NCI-H460 (cell line): Measurements from ENCODE around the gene DPYD. TPM values are rescaled to one million over a fixed set of nuclear protein-coding genes. Genes with fewer than 3 reads are reported as not detected.

ENCODE experiments used
- DNase-seq: peaks from one replicate; pipeline ENCODE4 v3.0.0-alpha.2; 2016; ENCODE audit warnings: low read depth; ENCODE audit errors: extremely low read depth
- total RNA-seq: library from RNA; depleted of rRNA; stranded (reverse); fragments of >200 nt; shearing (Covaris generic); gene quantifications from 2 replicates; pipeline ENCODE4 v1.2.3, GENCODE V29; 2014

The DPYD gene
- total RNA-seq, 1 experiment from 2014 or later = 7.9 TPM

- no peak for DNase-seq
These were observed 589.7 kb downstream of the DPYD start for GRCh38 chr1:97331165-97331564.

DNA sequence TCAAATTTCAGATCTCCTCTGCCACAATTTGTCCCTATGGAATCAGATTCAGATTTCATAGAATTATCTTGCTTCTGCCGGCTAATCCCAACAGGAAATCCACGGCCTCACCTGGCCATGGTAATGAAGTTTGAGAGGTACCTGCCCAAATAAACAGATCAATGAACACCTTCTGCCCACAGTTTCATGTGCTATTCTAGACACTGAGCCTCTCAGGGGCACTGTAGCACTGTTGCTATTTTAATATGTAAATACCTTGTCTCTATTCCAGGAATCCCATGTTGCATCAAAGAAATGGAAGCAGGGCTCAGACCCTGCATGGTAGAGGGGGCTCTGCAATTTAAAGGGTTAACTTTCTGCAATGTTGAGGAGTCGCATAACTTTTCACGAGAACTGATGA lies 606.1 kb downstream of the DPYD start:
- DNase-seq = no peak

DNA sequence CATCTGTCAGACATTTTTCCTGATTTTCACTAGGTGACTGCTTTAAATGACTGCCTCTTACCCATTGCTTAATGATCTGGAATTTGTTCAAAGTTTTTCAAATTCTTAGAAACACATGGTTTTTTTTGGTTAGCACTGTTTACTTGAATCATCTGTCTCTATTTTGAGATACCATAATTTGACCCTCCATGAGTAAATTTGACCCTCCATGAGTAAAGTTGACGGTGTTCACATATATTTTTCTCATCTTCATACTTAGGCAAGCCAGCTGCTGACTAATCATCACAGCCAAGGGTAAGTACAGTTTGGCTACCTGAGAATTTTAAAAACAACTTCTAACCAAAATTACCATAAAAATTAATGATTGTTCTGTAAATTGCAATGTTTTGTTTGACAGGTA lies 612.7 kb downstream of the DPYD start:
- no peak for DNase-seq

DNA sequence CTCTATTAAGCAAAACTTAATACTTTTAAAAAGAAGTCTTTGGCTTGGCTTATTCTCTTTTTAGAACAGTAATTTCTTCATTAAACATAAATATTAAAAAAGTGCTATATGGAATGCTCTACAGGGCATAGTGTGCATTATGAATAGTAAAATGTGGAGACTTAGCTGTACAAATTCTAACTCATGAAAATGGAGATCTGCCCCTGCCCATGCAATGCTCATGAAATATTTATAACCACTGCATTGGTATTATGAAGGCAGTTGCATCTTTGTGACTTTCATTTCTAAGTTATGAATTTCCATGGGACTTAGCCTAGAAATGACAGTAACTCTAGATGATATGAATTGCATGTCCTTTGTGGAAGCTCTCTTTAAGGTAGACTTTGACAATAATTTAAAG lies 613.3 kb downstream of the DPYD start:
- DNase-seq = no peak

GRCh38 chr1:97307151-97307550 lies 613.7 kb downstream of the DPYD start:
- DNase-seq = no peak

DNA sequence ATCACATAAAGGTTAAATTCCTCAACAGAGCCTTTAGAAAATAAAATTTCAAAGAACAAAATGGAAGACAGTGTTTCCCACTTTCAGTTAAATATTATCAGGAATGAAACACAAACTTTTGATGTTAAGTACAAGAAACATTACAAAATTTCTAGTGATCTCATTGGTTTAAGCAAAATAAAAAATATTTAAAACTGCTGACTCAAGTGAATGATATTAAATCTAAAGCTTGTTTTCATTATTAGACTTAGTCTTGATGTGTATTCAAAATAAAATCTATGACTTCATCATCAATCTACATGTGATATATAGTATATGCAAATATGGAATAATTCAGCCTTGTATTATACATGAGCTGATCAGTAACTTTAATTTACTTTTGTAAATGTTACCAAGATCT lies 614.3 kb downstream of the DPYD start:
- no peak for DNase-seq

DNA sequence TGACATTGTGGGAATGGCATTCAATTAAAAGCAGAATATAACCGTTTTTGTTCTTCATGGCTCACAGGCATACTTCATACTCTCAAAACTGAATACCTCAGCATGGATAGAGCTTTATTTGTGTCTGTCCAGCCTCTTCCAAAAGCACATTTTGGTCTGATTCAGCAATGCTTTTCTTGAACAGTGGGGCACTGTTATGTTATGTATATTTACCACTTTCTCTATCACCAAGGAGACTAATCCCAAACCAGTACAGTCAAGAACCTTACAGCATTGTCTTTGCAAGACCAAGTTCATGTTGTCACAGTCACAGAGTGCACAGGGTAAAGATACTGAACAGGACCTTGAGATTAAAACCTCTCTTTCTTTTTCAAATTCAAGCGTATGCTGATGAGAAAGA lies 616.5 kb downstream of the DPYD start:
- no peak for DNase-seq

DNA sequence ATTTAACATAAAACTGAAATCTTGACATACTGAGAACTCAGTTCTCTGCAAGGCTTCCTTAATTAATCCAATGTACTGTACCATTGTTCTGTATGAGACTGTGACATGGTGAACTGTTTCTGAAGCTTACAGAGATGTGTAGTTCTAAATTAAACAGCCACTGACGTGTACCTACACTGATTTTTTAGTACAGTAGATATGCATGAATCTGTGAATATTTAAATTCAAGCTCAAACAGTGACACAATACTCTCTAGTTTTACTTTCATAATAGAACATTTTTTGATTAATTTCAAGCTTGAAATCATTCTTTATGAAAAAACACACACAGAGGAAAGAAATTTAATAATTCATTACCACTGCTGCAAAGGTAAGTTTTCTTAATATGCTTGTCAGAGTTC lies 621.9 kb downstream of the DPYD start:
- no peak for DNase-seq

DNA sequence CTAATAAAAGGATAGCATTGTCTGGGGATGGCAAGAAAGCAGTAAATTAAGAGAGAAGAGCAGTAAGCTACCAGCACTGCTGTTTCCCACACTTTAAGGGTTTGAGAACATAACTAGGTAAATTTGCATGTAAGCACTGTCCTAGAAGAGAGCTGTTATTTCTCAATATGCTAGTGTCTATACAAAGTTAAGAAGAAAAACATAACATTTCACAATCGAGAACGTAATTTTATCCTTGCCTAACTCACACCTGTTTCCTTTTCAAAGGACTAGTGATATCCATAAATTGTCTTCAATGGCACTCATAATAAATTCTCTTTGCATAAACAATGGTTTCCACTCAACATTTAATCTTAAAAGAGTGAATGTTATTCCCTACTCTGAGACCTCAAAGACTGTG lies 623.2 kb downstream of the DPYD start:
- DNase-seq = no peak

- DNase-seq = no peak
These were observed 638.9 kb downstream of the DPYD start for GRCh38 chr1:97281962-97282361.

- peak; percentile 16 for DNase-seq
These were observed 642.8 kb downstream of the DPYD start for GRCh38 chr1:97277891-97278654.

GRCh38 chr1:97271916-97272788 lies 648.7 kb downstream of the DPYD start:
- DNase-seq = no peak

- no peak for DNase-seq
These were observed 650.1 kb downstream of the DPYD start for GRCh38 chr1:97270508-97271307.

- DNase-seq = no peak
These were observed 655.2 kb downstream of the DPYD start for GRCh38 chr1:97265630-97266029.

- no peak for DNase-seq
These were observed 658.0 kb downstream of the DPYD start for GRCh38 chr1:97262842-97263241.

GRCh38 chr1:97258597-97258996 lies 662.2 kb downstream of the DPYD start:
- DNase-seq = no peak

DNA sequence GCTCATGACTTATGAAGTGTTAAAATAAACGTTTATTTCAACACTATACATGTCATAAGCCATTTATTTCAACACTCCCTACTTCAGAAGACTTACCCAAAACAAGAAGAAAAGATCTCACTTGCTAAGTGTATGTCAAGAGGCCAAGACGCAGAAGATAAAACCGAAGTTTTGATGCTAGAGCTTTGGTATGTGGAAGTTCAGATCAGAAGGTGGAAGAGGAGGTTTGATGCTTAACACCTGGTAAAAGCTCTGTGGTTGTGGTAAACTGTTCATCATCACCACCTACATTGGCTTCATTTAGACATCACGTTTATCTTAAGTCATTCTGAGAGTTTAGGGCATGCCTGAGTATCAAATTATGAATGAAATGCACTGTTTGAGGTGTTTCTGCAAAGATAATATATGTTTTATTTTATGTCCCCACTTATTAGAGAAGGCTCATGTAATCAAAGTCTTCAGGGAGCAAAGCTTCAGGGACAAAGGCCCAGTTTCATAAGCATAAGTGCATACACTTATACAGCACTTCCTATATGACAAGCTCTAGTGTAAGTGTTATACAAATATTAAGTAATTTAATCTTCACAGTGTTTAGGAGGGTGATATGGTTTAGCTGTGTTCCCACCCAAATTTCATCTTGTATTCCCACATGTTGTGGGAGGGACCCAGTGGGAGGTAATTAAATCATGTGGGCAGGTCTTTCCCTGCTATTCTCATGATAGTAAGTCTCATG lies 665.9 kb downstream of the DPYD start:
- no peak for DNase-seq

DNA sequence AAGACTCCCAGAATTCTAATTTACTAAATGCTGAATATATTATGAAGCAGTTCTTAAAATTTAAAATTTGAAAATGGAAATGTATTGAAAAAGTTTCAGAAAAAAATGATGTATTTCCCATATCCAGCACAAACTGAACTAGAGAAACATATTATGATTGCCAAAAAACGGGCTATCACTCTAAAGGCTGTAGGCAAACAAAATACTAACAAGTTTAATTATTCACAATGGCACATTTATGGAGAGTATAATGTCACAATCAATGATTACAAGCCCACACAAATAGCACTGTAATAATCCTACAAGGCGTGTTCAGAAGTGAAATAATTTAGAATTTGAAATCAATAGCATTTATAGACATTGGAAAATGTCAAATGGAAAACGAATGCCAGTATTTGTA lies 667.9 kb downstream of the DPYD start:
- no peak for DNase-seq

GRCh38 chr1:97252076-97252475 lies 668.8 kb downstream of the DPYD start:
- DNase-seq = no peak

GRCh38 chr1:97247196-97247595 lies 673.6 kb downstream of the DPYD start:
- DNase-seq = no peak

DNA sequence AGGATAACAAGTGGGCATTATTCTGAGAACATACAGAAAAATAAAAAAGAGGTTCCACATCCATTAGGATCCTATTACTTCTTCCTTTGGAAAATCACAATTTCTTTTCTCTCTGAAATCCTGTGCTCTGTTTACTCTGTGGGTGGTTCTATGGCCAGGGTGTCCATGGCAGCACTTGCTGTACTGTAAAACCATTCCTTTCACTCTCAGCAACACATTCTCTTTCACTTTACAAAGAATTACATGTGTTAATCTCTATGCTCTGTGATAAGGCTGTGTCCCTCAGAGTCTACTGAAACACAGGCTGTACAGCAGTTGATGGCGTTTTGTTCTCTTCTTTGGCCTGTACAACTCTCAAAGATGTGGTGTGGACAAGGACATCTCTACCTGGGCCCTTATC lies 675.2 kb downstream of the DPYD start:
- no peak for DNase-seq
